Ovary (tissue), 9 donors: Measurements from ENCODE around the gene DENND5B. TPM values are rescaled to one million over a fixed set of nuclear protein-coding genes. Genes with fewer than 3 reads are reported as not detected.

Experiments used
- DNase-seq, 5 donors: peaks; one replicate each; pipeline ENCODE4 v3.0.0-alpha.2; 2019 to 2020
- H3K27ac ChIP-seq, 2 donors: fragments of 200-600 bp; one replicate each; pipeline versions ENCODE4 v1.5.1 to v1.8.0; 2019 to 2022
- H3K27me3 ChIP-seq: fragments of 200-600 bp; one replicate; pipeline ENCODE4 v1.8.0; 2022
- H3K36me3 ChIP-seq: fragments of 200-600 bp; sonication (generic); one replicate; pipeline ENCODE4 v1.5.1; 2019
- H3K4me1 ChIP-seq: one replicate; pipeline ENCODE4 v1.8.1; 2013; ENCODE audit warnings: mild to moderate bottlenecking, moderate library complexity; ENCODE audit not compliant: insufficient read depth
- H3K4me3 ChIP-seq: fragments of 200-600 bp; sonication (generic); one replicate; pipeline ENCODE4 v1.5.1; 2017
- H3K9me3 ChIP-seq, 2 donors: fragments of 200-600 bp in 1 of 2; sonication (generic) in 1 of 2; one replicate each; pipeline versions ENCODE4 v1.5.1 to v1.8.1; 2013 to 2019; ENCODE audit warnings: mild to moderate bottlenecking in 1 of 2, moderate library complexity in 1 of 2
- EP300 ChIP-seq: sonication (generic); formaldehyde crosslinking; IDR thresholded peaks from one replicate; pipeline ENCODE4 v1.6.1; 2017; ENCODE audit warnings: antibody characterized with exemption
- POLR2A ChIP-seq: fragments of 450-650 bp; IDR thresholded peaks from one replicate; pipeline ENCODE4 v1.6.1; 2017; ENCODE audit warnings: antibody characterized with exemption, mild to moderate bottlenecking, moderate library complexity
- WGBS, 3 donors: extraction: QIAGEN DNeasy Blood & Tissue Kit in 1 of 3; methylation state at CpG; one replicate each; pipeline versions ENCODE4 v1.1.5 to v1.1.7; 2013 to 2017; 5-methylcytosine and 5-hydroxymethylcytosine counted together
- intact Hi-C, 4 donors: fragments of 100-400 bp; cut with DNase I; formaldehyde crosslinking; loops; one replicate each; pipeline versions ENCODE4 v1.11.0 to v1.15.1; 2022 to 2023
- polyA plus RNA-seq, 2 donors: library from polyadenylated mRNA; stranded (reverse); fragments of 200-250 nt in 1 of 2; fragments of 350-450 nt in 1 of 2; fragmentation: Illumina TruSeq in 1 of 2; extraction: RNeasy Lipid Tissue Mini Kit (QIAGEN cat#74804) in 1 of 2; gene quantifications; one replicate each; pipeline ENCODE4 v1.2.3, GENCODE V29; 2013 to 2014
- total RNA-seq, 7 donors: library from RNA; depleted of rRNA in 2 of 7; stranded (reverse); fragments of >200 nt in 2 of 7; fragmentation: NEBNext Ultra II Directional in 3 of 7; extraction: Animal tissue kit (Norgen Biotek cat#: 25700) in 3 of 7; gene quantifications; one replicate each; pipeline versions ENCODE4 v1.1.0 to v1.2.4, GENCODE V29; 2016 to 2023
- TF ChIP-seq, protein P1 (sequence below), 3 donors: fragments of 450-650 bp in 2 of 3; fragments of 200-600 bp in 1 of 3; IDR thresholded peaks; one replicate each; pipeline versions ENCODE4 v1.5.1 to v1.8.0; 2016 to 2022; ENCODE audit warnings: antibody characterized with exemption in 3 of 3, mild to moderate bottlenecking in 1 of 3
- donor health status: DM: no; HTN: no; CAD: no; lungs with moderate emphysema.
- donor health status: DM: no; HTN: no; CAD: no.
- donor health status: Bipolar disorder and iron deficiency.
- donor health status: DM: yes; HTN: yes; CAD: no.
- donor health status: DM: no; HTN: no; CAD: no.
- donor health status: DM: yes; HTN: yes; CAD: no.

Gene DENND5B
- total and polyA plus RNA-seq, 9 donors, result 13.9 to 70.7 (median 47.9) TPM

GRCh38 chr12:31516702-31517101 lies 74.2 kb downstream of the DENND5B start:
- Histone ChIP-seq H3K27me3 (no peaks in the 10 kb centered on the region), H3K4me3 (no peak overlapping the region), H3K9me3 (no peaks in the 10 kb centered on the region), H3K4me1 (peaks cover 12% of the 10 kb centered on the region), H3K27ac (no peak overlapping the region), H3K36me3 (no peaks in the 10 kb centered on the region)
- intact Hi-C loops, result no loop called here
- WGBS, 3 donors, result 17 to 52% (median 28%) methylated on average over 2 of the region's 2 CpGs
- TF ChIP-seq POLR2A (no peak), EP300 (no peak)
- TF ChIP-seq, protein P1, sequence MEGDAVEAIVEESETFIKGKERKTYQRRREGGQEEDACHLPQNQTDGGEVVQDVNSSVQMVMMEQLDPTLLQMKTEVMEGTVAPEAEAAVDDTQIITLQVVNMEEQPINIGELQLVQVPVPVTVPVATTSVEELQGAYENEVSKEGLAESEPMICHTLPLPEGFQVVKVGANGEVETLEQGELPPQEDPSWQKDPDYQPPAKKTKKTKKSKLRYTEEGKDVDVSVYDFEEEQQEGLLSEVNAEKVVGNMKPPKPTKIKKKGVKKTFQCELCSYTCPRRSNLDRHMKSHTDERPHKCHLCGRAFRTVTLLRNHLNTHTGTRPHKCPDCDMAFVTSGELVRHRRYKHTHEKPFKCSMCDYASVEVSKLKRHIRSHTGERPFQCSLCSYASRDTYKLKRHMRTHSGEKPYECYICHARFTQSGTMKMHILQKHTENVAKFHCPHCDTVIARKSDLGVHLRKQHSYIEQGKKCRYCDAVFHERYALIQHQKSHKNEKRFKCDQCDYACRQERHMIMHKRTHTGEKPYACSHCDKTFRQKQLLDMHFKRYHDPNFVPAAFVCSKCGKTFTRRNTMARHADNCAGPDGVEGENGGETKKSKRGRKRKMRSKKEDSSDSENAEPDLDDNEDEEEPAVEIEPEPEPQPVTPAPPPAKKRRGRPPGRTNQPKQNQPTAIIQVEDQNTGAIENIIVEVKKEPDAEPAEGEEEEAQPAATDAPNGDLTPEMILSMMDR (IDR thresholded peaks at IDR 0.05), result no peak
- no peak for DNase-seq

DNA sequence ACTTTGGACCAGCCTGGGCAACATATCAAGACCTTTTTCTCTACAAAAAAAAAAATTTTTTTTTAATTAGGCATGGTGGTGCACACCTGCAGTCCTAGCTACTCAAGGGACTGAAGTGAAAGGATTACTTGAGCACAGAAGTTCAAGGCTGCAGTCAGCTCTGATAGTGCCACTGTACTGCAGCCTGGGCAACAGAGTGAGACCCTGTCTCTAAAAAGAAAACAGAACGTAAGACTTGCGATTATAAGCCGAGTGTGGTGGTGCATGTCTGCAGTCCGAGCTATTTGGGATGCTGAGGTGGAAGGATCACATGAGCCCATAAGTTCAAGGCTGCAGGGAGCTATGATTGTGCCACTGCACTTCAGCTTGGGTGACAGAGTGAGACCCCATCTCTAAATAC lies 76.0 kb downstream of the DENND5B start:
- peaks cover 15% of the 10 kb centered on the region for H3K4me1 ChIP-seq
- H3K9me3 ChIP-seq, result no peaks in the 10 kb centered on the region
- 91 to 95% (median 93%) methylated on average over 4 of the region's 4 CpGs for WGBS, 3 donors
- intact Hi-C loops, result no loop called here
- no peaks in the 10 kb centered on the region for H3K36me3 ChIP-seq
- TF ChIP-seq POLR2A, result no peak
- no peak for TF ChIP-seq EP300
- TF ChIP-seq, protein P1 (IDR thresholded peaks at IDR 0.05), result no peak
- no peak for DNase-seq
- no peaks in the 10 kb centered on the region for H3K27me3 ChIP-seq
- H3K27ac ChIP-seq, result no peak overlapping the region
- H3K4me3 ChIP-seq, result no peak overlapping the region

DNA sequence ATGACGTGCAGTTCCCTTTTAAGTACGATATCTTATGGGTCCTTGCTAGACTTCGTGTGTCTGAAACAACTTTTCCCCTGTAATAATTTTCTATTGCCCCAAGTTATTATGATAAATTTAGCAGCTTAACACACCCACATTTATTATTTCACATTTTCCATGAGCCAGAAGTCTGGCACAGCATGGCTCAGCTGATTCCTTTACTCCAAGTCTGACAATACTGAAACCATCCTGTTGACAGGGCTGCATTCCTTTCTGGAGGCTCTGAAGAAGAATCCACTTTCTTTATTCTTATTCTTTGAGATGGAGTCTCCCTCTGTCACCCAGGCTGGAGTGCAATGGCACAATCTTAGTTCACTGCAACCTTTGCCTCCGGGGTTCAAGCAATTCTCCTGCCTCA lies 80.9 kb downstream of the DENND5B start:
- TF ChIP-seq EP300 (no peak), POLR2A (no peak)
- TF ChIP-seq, protein P1 (IDR thresholded peaks at IDR 0.05), result no peak
- DNase-seq, result no peak
- Histone ChIP-seq H3K27me3 (no peaks in the 10 kb centered on the region), H3K9me3 (no peaks in the 10 kb centered on the region), H3K4me1 (peaks cover 14% of the 10 kb centered on the region), H3K27ac (no peak overlapping the region), H3K36me3 (no peaks in the 10 kb centered on the region), H3K4me3 (no peak overlapping the region)
- WGBS, 3 donors, result 48 to 65% (median 54%) methylated on average over 4 of the region's 4 CpGs
- intact Hi-C loops, result no loop called here

- peak overlapping the region in 1 of 2 donors; percentile 31 for H3K27ac ChIP-seq
- WGBS, 3 donors, result 58 to 71% (median 63%) methylated on average over 4 of the region's 4 CpGs
- intact Hi-C loops, result no loop called here
Measured at GRCh38 chr12:31508436-31509150, 82.3 kb downstream of the DENND5B start.

More at GRCh38 chr12:31508436-31509150, 82.3 kb downstream of the DENND5B start:
- Histone ChIP-seq H3K36me3 (no peaks in the 10 kb centered on the region), H3K9me3 (no peaks in the 10 kb centered on the region), H3K27me3 (no peaks in the 10 kb centered on the region), H3K4me1 (peaks cover 14% of the 10 kb centered on the region), H3K4me3 (no peak overlapping the region)
- TF ChIP-seq POLR2A (no peak), EP300 (no peak)
- TF ChIP-seq, protein P1 (IDR thresholded peaks at IDR 0.05), result no peak
- no peak for DNase-seq
